HCT116 (cell line): ENCODE data around the gene PCDHGA1. TPM values are rescaled to one million over a fixed set of nuclear protein-coding genes. Genes with fewer than 3 reads are reported as not detected.

Source experiments
- ATAC-seq: fragments of 200-7000 bp; cut with Tn5 transposase; 2 replicates; pipeline ENCODE4 v1.9.1; 2020; ENCODE audit warnings: mild to moderate bottlenecking, moderate library complexity
- BruUV-seq: library from RNA; stranded (reverse); fragments of 400-500 nt; replicated peaks from 2 replicates; lab custom pipeline; 2021; lab: Mats Ljungman, UMichigan
- CTCF ChIA-PET: fragments of 300-600 bp; sonication (Branson Sonifier 250); formaldehyde crosslinking; loops from one replicate; lab custom pipeline; 2021; ENCODE audit warnings: antibody characterized with exemption; lab: Charles Lee
- POLR2A ChIA-PET: fragments of 300-600, 350-600 bp; sonication (Branson Sonifier 250); formaldehyde crosslinking; loops from one replicate; lab custom pipeline; 2021; ENCODE audit warnings: antibody characterized with exemption; lab: Charles Lee
- RAD21 ChIA-PET, 2 experiments: fragments of 300-600 bp; sonication (Branson Sonifier 250); formaldehyde crosslinking; loops; one replicate each; lab custom pipeline; 2023; ENCODE audit warnings: low total read pairs in 2 of 2; ENCODE audit not compliant: uncharacterized antibody in 2 of 2, unreplicated experiment in 2 of 2, low non-redundant PET in 1 of 2; lab: Charles Lee
- DNase-seq: peaks from one replicate; pipeline ENCODE4 v3.0.0-alpha.2; 2010; ENCODE audit warnings: low read depth, low spot score
- H2AFZ ChIP-seq: fragments of 200-600 bp; shearing (Covaris generic), sonication (generic); 2 replicates; pipeline ENCODE4 v1.6.1; 2017; ENCODE audit warnings: low read depth, mixed run types, mixed read lengths, antibody characterized with exemption, low read length; ENCODE audit not compliant: poor library complexity, severe bottlenecking
- H3K27ac ChIP-seq: 2 replicates; pipeline ENCODE4 v1.5.1; 2012; ENCODE audit warnings: low read depth, low read length
- H3K27me3 ChIP-seq: fragments of 200-600 bp; sonication (generic); 2 replicates; pipeline ENCODE4 v1.6.1; 2016; ENCODE audit warnings: mixed run types, low read length, mixed read lengths; ENCODE audit not compliant: insufficient read depth
- H3K36me3 ChIP-seq, 2 experiments: fragments of 200-500 bp in 1 of 2; fragments of 200-600 bp in 1 of 2; sonication (Bioruptor generic) in 1 of 2; sonication (generic) in 1 of 2; 2 replicates each; pipeline versions ENCODE4 v1.5.1 to v1.6.1; 2014 to 2016; ENCODE audit warnings: low read length in 2 of 2, inconsistent platforms in 1 of 2, mixed read lengths in 1 of 2, mixed run types in 1 of 2; ENCODE audit not compliant: insufficient read depth in 2 of 2, control insufficient read depth in 1 of 2
- H3K4me1 ChIP-seq, 2 experiments: fragments of 200-600 bp in 1 of 2; sonication (generic) in 1 of 2; 2 replicates each; pipeline versions ENCODE4 v1.5.1 to v1.6.1; 2012 to 2017; ENCODE audit warnings: low read length in 2 of 2, inconsistent platforms in 1 of 2, mild to moderate bottlenecking in 1 of 2, mixed read lengths in 1 of 2, mixed run types in 1 of 2, moderate library complexity in 1 of 2; ENCODE audit not compliant: insufficient read depth in 2 of 2, control insufficient read depth in 1 of 2
- H3K4me2 ChIP-seq: fragments of 200-600 bp; sonication (generic); 2 replicates; pipeline ENCODE4 v1.6.1; 2017; ENCODE audit warnings: mixed run types, low read length, mixed read lengths
- H3K4me3 ChIP-seq, 2 experiments: fragments of 200-600 bp in 1 of 2; sonication (generic) in 1 of 2; replicated peaks in 1 of 2; 2 replicates each; pipeline ENCODE4 v1.5.1; 2011 to 2016; ENCODE audit warnings: low read length in 2 of 2, control low read depth in 1 of 2, low read depth in 1 of 2, mild to moderate bottlenecking in 1 of 2, mixed read lengths in 1 of 2, mixed run types in 1 of 2
- H3K79me2 ChIP-seq: fragments of 200-600 bp; sonication (generic); 2 replicates; pipeline ENCODE4 v1.6.1; 2017; ENCODE audit warnings: mild to moderate bottlenecking, mixed run types, low read length, moderate library complexity, mixed read lengths; ENCODE audit not compliant: insufficient read depth
- H3K9ac ChIP-seq: fragments of 200-600 bp; sonication (generic); 2 replicates; pipeline ENCODE4 v1.6.1; 2016; ENCODE audit warnings: low read length, mixed read lengths
- H3K9me2 ChIP-seq: fragments of 200-600 bp; sonication (generic), shearing (Covaris generic); 2 replicates; pipeline ENCODE4 v1.6.1; 2017; ENCODE audit warnings: mixed run types, mild to moderate bottlenecking, moderate library complexity; ENCODE audit not compliant: insufficient read depth
- H3K9me3 ChIP-seq, 2 experiments: fragments of 200-500 bp in 1 of 2; fragments of 200-600 bp in 1 of 2; sonication (Bioruptor generic) in 1 of 2; sonication (generic) in 1 of 2; 2 replicates each; pipeline ENCODE4 v1.6.1; 2014 to 2017; ENCODE audit warnings: low read length in 2 of 2, mixed read lengths in 2 of 2, inconsistent platforms in 1 of 2, low read depth in 1 of 2, mild to moderate bottlenecking in 1 of 2, mixed run types in 1 of 2, moderate library complexity in 1 of 2; ENCODE audit not compliant: control insufficient read depth in 1 of 2, insufficient read depth in 1 of 2
- H4K20me1 ChIP-seq: fragments of 200-600 bp; sonication (generic), shearing (Covaris generic); 2 replicates; pipeline ENCODE4 v1.6.1; 2017; ENCODE audit warnings: mixed run types, mild to moderate bottlenecking, moderate library complexity; ENCODE audit not compliant: insufficient read depth
- CBX3 ChIP-seq: IDR thresholded peaks from 2 replicates; pipeline ENCODE4 v1.6.1; 2012; ENCODE audit warnings: low read depth
- CEBPB ChIP-seq: IDR thresholded peaks from 2 replicates; pipeline ENCODE4 v1.6.1; 2012; ENCODE audit warnings: low read depth
- EGR1 ChIP-seq: IDR thresholded peaks from 2 replicates; pipeline ENCODE4 v1.6.1; 2012; ENCODE audit warnings: low read depth
- ELF1 ChIP-seq: IDR thresholded peaks from 2 replicates; pipeline ENCODE4 v1.6.1; 2012; ENCODE audit warnings: low read depth, borderline replicate concordance
- EZH2 ChIP-seq: fragments of 200-600 bp; sonication (generic); IDR thresholded peaks from 2 replicates; pipeline ENCODE4 v1.6.1; 2017; ENCODE audit warnings: antibody characterized with exemption, mixed run types
- EZH2phosphoT487 ChIP-seq: fragments of 200-600 bp; IDR thresholded peaks from 2 replicates; pipeline ENCODE4 v1.6.1; 2018; ENCODE audit warnings: antibody characterized with exemption, borderline replicate concordance
- POLR2A ChIP-seq: IDR thresholded peaks from 2 replicates; pipeline ENCODE4 v1.7.0; 2011; ENCODE audit warnings: borderline replicate concordance; ENCODE audit not compliant: insufficient read depth, insufficient read length; ENCODE audit errors: extremely low read depth
- POLR2AphosphoS5 ChIP-seq: IDR thresholded peaks from 2 replicates; pipeline ENCODE4 v1.6.1; 2011; ENCODE audit warnings: mild to moderate bottlenecking, low read depth, low read length, moderate library complexity
- RAD21 ChIP-seq: IDR thresholded peaks from 2 replicates; pipeline ENCODE4 v1.6.1; 2012; ENCODE audit warnings: low read depth, mild to moderate bottlenecking
- SRF ChIP-seq: IDR thresholded peaks from 2 replicates; pipeline ENCODE4 v1.6.1; 2012; ENCODE audit warnings: low read depth
- TCF7L2 ChIP-seq: IDR thresholded peaks from 2 replicates; pipeline ENCODE4 v1.7.0; 2011; ENCODE audit warnings: borderline replicate concordance, inconsistent platforms; ENCODE audit not compliant: insufficient read depth, insufficient read length; ENCODE audit errors: extremely low read depth
- ZFX ChIP-seq: fragments of 450-650 bp; IDR thresholded peaks from 2 replicates; pipeline ENCODE4 v1.6.1; 2017
- ZNF274 ChIP-seq: fragments of 200-500 bp; sonication (Bioruptor generic); IDR thresholded peaks from 2 replicates; pipeline ENCODE4 v1.6.1; 2014; ENCODE audit warnings: mild to moderate bottlenecking, low read depth, low read length, inconsistent platforms
- intact Hi-C: fragments of 100-400 bp; cut with micrococcal nuclease; formaldehyde crosslinking; loops from 2 replicates; pipeline ENCODE4 v1.10.0; 2022
- total RNA-seq: library from RNA; stranded (reverse); gene quantifications from one replicate; pipeline ENCODE4 v1.2.1, GENCODE V29; 2021; ENCODE audit not compliant: unreplicated experiment
- TF ChIP-seq, protein P1 (sequence below): IDR thresholded peaks from 2 replicates; pipeline ENCODE4 v1.6.1; 2012; ENCODE audit warnings: low read depth
- TF ChIP-seq, protein P2 (sequence below), 3 experiments: fragments of 200-600 bp in 1 of 3; sonication (generic) in 1 of 3; IDR thresholded peaks in 2 of 3; conservative IDR thresholded peaks in 1 of 3; 2 replicates each; pipeline ENCODE4 v1.5.1; 2012 to 2017; ENCODE audit warnings: low read depth in 2 of 3, low read length in 2 of 3, antibody characterized with exemption in 1 of 3, borderline replicate concordance in 1 of 3, control low read depth in 1 of 3, mild to moderate bottlenecking in 1 of 3, mixed read lengths in 1 of 3, mixed run types in 1 of 3, moderate library complexity in 1 of 3; ENCODE audit not compliant: insufficient read depth in 1 of 3
- TF ChIP-seq, protein P3 (sequence below): IDR thresholded peaks from 2 replicates; pipeline ENCODE4 v1.6.1; 2011; ENCODE audit warnings: mild to moderate bottlenecking, low read length, moderate library complexity; ENCODE audit not compliant: insufficient replicate concordance; ENCODE audit errors: extremely low read depth

The PCDHGA1 gene
- total RNA-seq, 1 experiment from 2014 or later, result 0.05 TPM

DNA sequence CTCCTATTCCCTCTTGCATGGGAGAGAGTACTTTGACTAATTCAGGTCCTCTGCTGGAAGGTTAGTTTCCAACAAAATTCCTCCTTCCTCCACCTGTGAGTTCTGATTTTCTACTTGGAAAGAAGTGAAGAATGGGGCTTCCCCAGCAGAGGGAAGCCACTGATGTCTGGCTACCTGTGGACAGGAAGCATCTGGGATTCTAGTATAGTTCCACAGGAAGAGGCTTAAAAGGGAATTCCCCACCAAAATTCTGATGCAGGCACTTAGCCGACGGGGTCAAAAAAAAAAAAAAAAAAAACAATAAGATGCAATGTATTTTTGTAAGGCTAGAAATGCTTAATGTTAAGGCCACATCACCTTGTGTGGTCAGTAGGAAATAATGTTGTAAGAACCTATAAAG, 192.0 kb downstream of the PCDHGA1 start:
- no peaks in the 10 kb centered on the region for H4K20me1 ChIP-seq
- intact Hi-C loops, result no loop called here
- ATAC-seq (no peak), DNase-seq (no peak)
- no peaks in the 10 kb centered on the region for H3K9me2 ChIP-seq
- peak overlapping the region; percentile 69 for H3K4me2 ChIP-seq
- H3K4me3 ChIP-seq, result no peak overlapping the region
- CTCF ChIA-PET, result interaction anchor here (1.1 to 3.0 kb wide), 11 partner anchors 9 to 330 kb away, joined by 3 to 33 read pairs (median 6); partner anchors contain the start of genes PCDHB10, PCDHGA10, PCDHGA11 and TAF7
- H3K79me2 ChIP-seq, result peaks cover 15% of the 10 kb centered on the region; the same call in 1 of the 2 replicates
- peak overlapping the region; percentile 80 for H3K27ac ChIP-seq
- no peaks in the 10 kb centered on the region for H3K9me3 ChIP-seq
- peaks cover 9 to 50% of the 10 kb centered on the region in 2 experiments for H3K36me3 ChIP-seq
- no peaks in the 10 kb centered on the region for H3K27me3 ChIP-seq
- TF ChIP-seq CBX3, result no peak
- TF ChIP-seq, protein P1, sequence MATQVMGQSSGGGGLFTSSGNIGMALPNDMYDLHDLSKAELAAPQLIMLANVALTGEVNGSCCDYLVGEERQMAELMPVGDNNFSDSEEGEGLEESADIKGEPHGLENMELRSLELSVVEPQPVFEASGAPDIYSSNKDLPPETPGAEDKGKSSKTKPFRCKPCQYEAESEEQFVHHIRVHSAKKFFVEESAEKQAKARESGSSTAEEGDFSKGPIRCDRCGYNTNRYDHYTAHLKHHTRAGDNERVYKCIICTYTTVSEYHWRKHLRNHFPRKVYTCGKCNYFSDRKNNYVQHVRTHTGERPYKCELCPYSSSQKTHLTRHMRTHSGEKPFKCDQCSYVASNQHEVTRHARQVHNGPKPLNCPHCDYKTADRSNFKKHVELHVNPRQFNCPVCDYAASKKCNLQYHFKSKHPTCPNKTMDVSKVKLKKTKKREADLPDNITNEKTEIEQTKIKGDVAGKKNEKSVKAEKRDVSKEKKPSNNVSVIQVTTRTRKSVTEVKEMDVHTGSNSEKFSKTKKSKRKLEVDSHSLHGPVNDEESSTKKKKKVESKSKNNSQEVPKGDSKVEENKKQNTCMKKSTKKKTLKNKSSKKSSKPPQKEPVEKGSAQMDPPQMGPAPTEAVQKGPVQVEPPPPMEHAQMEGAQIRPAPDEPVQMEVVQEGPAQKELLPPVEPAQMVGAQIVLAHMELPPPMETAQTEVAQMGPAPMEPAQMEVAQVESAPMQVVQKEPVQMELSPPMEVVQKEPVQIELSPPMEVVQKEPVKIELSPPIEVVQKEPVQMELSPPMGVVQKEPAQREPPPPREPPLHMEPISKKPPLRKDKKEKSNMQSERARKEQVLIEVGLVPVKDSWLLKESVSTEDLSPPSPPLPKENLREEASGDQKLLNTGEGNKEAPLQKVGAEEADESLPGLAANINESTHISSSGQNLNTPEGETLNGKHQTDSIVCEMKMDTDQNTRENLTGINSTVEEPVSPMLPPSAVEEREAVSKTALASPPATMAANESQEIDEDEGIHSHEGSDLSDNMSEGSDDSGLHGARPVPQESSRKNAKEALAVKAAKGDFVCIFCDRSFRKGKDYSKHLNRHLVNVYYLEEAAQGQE, result no peak
- no peak for TF ChIP-seq TCF7L2
- TF ChIP-seq EGR1, result no peak
- TF ChIP-seq, protein P2, sequence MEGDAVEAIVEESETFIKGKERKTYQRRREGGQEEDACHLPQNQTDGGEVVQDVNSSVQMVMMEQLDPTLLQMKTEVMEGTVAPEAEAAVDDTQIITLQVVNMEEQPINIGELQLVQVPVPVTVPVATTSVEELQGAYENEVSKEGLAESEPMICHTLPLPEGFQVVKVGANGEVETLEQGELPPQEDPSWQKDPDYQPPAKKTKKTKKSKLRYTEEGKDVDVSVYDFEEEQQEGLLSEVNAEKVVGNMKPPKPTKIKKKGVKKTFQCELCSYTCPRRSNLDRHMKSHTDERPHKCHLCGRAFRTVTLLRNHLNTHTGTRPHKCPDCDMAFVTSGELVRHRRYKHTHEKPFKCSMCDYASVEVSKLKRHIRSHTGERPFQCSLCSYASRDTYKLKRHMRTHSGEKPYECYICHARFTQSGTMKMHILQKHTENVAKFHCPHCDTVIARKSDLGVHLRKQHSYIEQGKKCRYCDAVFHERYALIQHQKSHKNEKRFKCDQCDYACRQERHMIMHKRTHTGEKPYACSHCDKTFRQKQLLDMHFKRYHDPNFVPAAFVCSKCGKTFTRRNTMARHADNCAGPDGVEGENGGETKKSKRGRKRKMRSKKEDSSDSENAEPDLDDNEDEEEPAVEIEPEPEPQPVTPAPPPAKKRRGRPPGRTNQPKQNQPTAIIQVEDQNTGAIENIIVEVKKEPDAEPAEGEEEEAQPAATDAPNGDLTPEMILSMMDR (IDR thresholded peaks at IDR 0.05 in 2 of 3, conservative IDR thresholded peaks at IDR 0.05 in 1 of 3; ENCODE audit: borderline replicate concordance in 1 of 3, insufficient read depth in 1 of 3, low read depth in 2 of 3, low read length in 2 of 3), result no peak
- TF ChIP-seq ZNF274, result no peak
- TF ChIP-seq ZFX, result no peak
- no peak for TF ChIP-seq POLR2AphosphoS5
- TF ChIP-seq POLR2A, result no peak
- TF ChIP-seq SRF, result no peak
- no peak for TF ChIP-seq EZH2phosphoT487
- TF ChIP-seq ELF1, result no peak
- no peak for TF ChIP-seq EZH2
- no peak for TF ChIP-seq CEBPB
- TF ChIP-seq RAD21, result no peak
- TF ChIP-seq, protein P3, sequence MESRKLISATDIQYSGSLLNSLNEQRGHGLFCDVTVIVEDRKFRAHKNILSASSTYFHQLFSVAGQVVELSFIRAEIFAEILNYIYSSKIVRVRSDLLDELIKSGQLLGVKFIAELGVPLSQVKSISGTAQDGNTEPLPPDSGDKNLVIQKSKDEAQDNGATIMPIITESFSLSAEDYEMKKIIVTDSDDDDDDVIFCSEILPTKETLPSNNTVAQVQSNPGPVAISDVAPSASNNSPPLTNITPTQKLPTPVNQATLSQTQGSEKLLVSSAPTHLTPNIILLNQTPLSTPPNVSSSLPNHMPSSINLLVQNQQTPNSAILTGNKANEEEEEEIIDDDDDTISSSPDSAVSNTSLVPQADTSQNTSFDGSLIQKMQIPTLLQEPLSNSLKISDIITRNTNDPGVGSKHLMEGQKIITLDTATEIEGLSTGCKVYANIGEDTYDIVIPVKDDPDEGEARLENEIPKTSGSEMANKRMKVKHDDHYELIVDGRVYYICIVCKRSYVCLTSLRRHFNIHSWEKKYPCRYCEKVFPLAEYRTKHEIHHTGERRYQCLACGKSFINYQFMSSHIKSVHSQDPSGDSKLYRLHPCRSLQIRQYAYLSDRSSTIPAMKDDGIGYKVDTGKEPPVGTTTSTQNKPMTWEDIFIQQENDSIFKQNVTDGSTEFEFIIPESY, result no peak
- BruUV-seq, result no TSS peak
- H2AFZ ChIP-seq, result no peak overlapping the region
- POLR2A ChIA-PET, result interaction anchor here (1.3 kb wide), 1 partner anchor 110 kb away, joined by 4 read pairs; the partner anchor contains the start of gene PCDHGA10
- H3K4me1 ChIP-seq, result peaks cover 43 to 69% of the 10 kb centered on the region in 2 experiments
- RAD21 ChIA-PET, result interaction anchor here in 1 of 2 experiments (4.0 kb wide), 1 partner anchor 109 kb away, joined by 17 read pairs; the partner anchor contains the start of gene PCDHGA10
- peak overlapping the region; percentile 61 for H3K9ac ChIP-seq
